Stimulated activated CD8-positive, alpha-beta memory T cell treated with anti-CD3 and anti-CD28 coated beads, Interleukin-4, amount 100 ng/mL, for 48 hours (primary cell): ENCODE data around the gene THOC7.

Source experiments
- DNase-seq: peaks from one replicate; pipeline ENCODE4 v3.0.0-alpha.2; 2020

THOC7 gene

GRCh38 chr3:63877737-63878393, 14.3 kb upstream of the THOC7 start:
- no peak for DNase-seq

GRCh38 chr3:63876260-63876659, 12.7 kb upstream of the THOC7 start:
- DNase-seq: no peak

- no peak for DNase-seq
Observed at GRCh38 chr3:63875510-63875909, 11.9 kb upstream of the THOC7 start.

- DNase-seq: no peak
Observed at GRCh38 chr3:63874769-63875168, 11.2 kb upstream of the THOC7 start.

GRCh38 chr3:63872135-63872924, 8.7 kb upstream of the THOC7 start:
- DNase-seq: no peak

- no peak for DNase-seq
Observed at GRCh38 chr3:63870615-63871005, 7.0 kb upstream of the THOC7 start.

GRCh38 chr3:63869940-63870614, 6.5 kb upstream of the THOC7 start:
- DNase-seq: no peak

GRCh38 chr3:63867225-63867624, 3.6 kb upstream of the THOC7 start:
- no peak for DNase-seq

- no peak for DNase-seq
Observed at GRCh38 chr3:63864965-63865327, 1.3 kb upstream of the THOC7 start.

- DNase-seq: peak; percentile 63
Observed at GRCh38 chr3:63864008-63864964, 681 bp upstream of the THOC7 start.

GRCh38 chr3:63862804-63863149, 828 bp downstream of the THOC7 start:
- DNase-seq: no peak

- DNase-seq: no peak
Observed at GRCh38 chr3:63861306-63861705, 2.3 kb downstream of the THOC7 start.

GRCh38 chr3:63860776-63861175, 2.8 kb downstream of the THOC7 start:
- DNase-seq: no peak

- DNase-seq: no peak
Observed at GRCh38 chr3:63857311-63857710, 6.3 kb downstream of the THOC7 start.

- DNase-seq: no peak
Observed at GRCh38 chr3:63855333-63855940, 8.2 kb downstream of the THOC7 start.

GRCh38 chr3:63853106-63853505, 10.5 kb downstream of the THOC7 start:
- no peak for DNase-seq

GRCh38 chr3:63851287-63851686, 12.3 kb downstream of the THOC7 start:
- no peak for DNase-seq

GRCh38 chr3:63849175-63849574, 14.4 kb downstream of the THOC7 start:
- no peak for DNase-seq

- DNase-seq: no peak
Observed at GRCh38 chr3:63847718-63848450, 15.7 kb downstream of the THOC7 start.

GRCh38 chr3:63845215-63845614, 18.4 kb downstream of the THOC7 start:
- DNase-seq: no peak

- DNase-seq: no peak
Observed at GRCh38 chr3:63842127-63842526, 21.5 kb downstream of the THOC7 start.

- no peak for DNase-seq
Observed at GRCh38 chr3:63841704-63842103, 21.9 kb downstream of the THOC7 start.
